ENCODE data around the gene NXF1.
"Not testable (repeated sequence)": the region's sequence is repeated elsewhere in the genome, so short reads cannot be mapped to it uniquely, and the experiment has no call there.

The NXF1 gene

GRCh38 chr11:62831520-62832335 lies 26.5 kb upstream of the NXF1 start, which contains the start of gene STX5:
STX5 (minus strand) TSS chr11:62832051; CDS start chr11:62831243, 808 bp downstream.
- peak; percentile 99 for DNase-seq

GRCh38 chr11:62830904-62831519 lies 25.8 kb upstream of the NXF1 start:
- DNase-seq = no peak

GRCh38 chr11:62828130-62828529 lies 22.9 kb upstream of the NXF1 start:
- not testable (repeated sequence) for DNase-seq

- no peak for DNase-seq
Observed at GRCh38 chr11:62823677-62824076, 18.4 kb upstream of the NXF1 start.

- DNase-seq = no peak
Observed at GRCh38 chr11:62817129-62817528, 11.9 kb upstream of the NXF1 start.

GRCh38 chr11:62816557-62816956 lies 11.3 kb upstream of the NXF1 start:
- no peak for DNase-seq

GRCh38 chr11:62811659-62812058 lies 6.4 kb upstream of the NXF1 start:
- DNase-seq = no peak

GRCh38 chr11:62810748-62811147 lies 5.5 kb upstream of the NXF1 start:
- DNase-seq = no peak

GRCh38 chr11:62806611-62807121 lies 1.4 kb upstream of the NXF1 start:
- DNase-seq = no peak

GRCh38 chr11:62805961-62806441 lies 761 bp upstream of the NXF1 start:
- DNase-seq = peak; percentile 53

GRCh38 chr11:62804310-62805075 lies 747 bp downstream of the NXF1 start:
- DNase-seq = no peak

GRCh38 chr11:62801071-62801470 lies 4.2 kb downstream of the NXF1 start:
- DNase-seq = no peak

- no peak for DNase-seq
Observed at GRCh38 chr11:62799486-62799885, 5.8 kb downstream of the NXF1 start.

GRCh38 chr11:62796281-62796680 lies 9.0 kb downstream of the NXF1 start:
- no peak for DNase-seq

- no peak for DNase-seq
Observed at GRCh38 chr11:62794201-62794775, 11.0 kb downstream of the NXF1 start.

- DNase-seq = no peak
Observed at GRCh38 chr11:62792202-62792575, 13.1 kb downstream of the NXF1 start.

GRCh38 chr11:62791501-62792201 lies 13.6 kb downstream of the NXF1 start, which contains the start of gene TMEM223:
TMEM223 (minus strand) TSS chr11:62792006; CDS start chr11:62791994, 12 bp downstream.
- DNase-seq = peak; percentile 91

- DNase-seq = no peak
Observed at GRCh38 chr11:62789576-62789975, 15.7 kb downstream of the NXF1 start.

- no peak for DNase-seq
Observed at GRCh38 chr11:62788991-62789390, 16.2 kb downstream of the NXF1 start.

GRCh38 chr11:62787005-62787759 lies 18.1 kb downstream of the NXF1 start, which contains the start of gene TMEM179B:
TMEM179B (plus strand) TSS chr11:62787402; CDS start chr11:62787432, 30 bp downstream.
- peak; percentile 98 for DNase-seq

Measured in CD4-positive, alpha-beta T cell treated with Interleukin-17A for 1 hour (primary cell).